Suppressor macrophage (primary cell): ENCODE measurements around the gene ADAMTS8.
"Not testable (repeated sequence)": the region's sequence is repeated elsewhere in the genome, so short reads cannot be mapped to it uniquely, and the experiment has no call there.

Experiments
- DNase-seq, 4 experiments: peaks; one replicate each; pipeline ENCODE4 v3.0.0-alpha.2; 2020 to 2022

Gene ADAMTS8

GRCh38 chr11:130438401-130439159, 10.2 kb upstream of the ADAMTS8 start:
- not testable (repeated sequence) for DNase-seq

GRCh38 chr11:130437848-130438247, 9.4 kb upstream of the ADAMTS8 start:
- DNase-seq, result no peak

GRCh38 chr11:130436171-130436570, 7.8 kb upstream of the ADAMTS8 start:
- DNase-seq, result no peak

GRCh38 chr11:130435671-130436070, 7.3 kb upstream of the ADAMTS8 start:
- DNase-seq, result no peak

GRCh38 chr11:130434521-130435223, 6.3 kb upstream of the ADAMTS8 start:
- DNase-seq, result peak; percentile 82 to 90 (median 87)

- DNase-seq, result no peak
These were observed 4.9 kb upstream of the ADAMTS8 start for GRCh38 chr11:130433357-130433756.

- DNase-seq, result no peak
These were observed 3.4 kb upstream of the ADAMTS8 start for GRCh38 chr11:130431801-130432200.

- DNase-seq, result peak; percentile 72 to 83 (median 78)
These were observed 2.9 kb upstream of the ADAMTS8 start for GRCh38 chr11:130431331-130431773.

- DNase-seq, result no peak
These were observed 1.6 kb upstream of the ADAMTS8 start for GRCh38 chr11:130429983-130430382.

- no peak for DNase-seq
These were observed 792 bp upstream of the ADAMTS8 start for GRCh38 chr11:130429120-130429681.

GRCh38 chr11:130427581-130428315, 661 bp downstream of the ADAMTS8 start:
- peak in 2 of 4 experiments; percentile 14 to 43 for DNase-seq

GRCh38 chr11:130426837-130427341, 1.5 kb downstream of the ADAMTS8 start:
- no peak for DNase-seq

- DNase-seq, result no peak
These were observed 2.1 kb downstream of the ADAMTS8 start for GRCh38 chr11:130426223-130426836.

- DNase-seq, result no peak
These were observed 3.3 kb downstream of the ADAMTS8 start for GRCh38 chr11:130425156-130425555.

- DNase-seq, result no peak
These were observed 3.7 kb downstream of the ADAMTS8 start for GRCh38 chr11:130424613-130425140.

- DNase-seq, result no peak
These were observed 4.8 kb downstream of the ADAMTS8 start for GRCh38 chr11:130423541-130424142.

GRCh38 chr11:130422251-130422995, 6.0 kb downstream of the ADAMTS8 start:
- no peak for DNase-seq

GRCh38 chr11:130421697-130422096, 6.7 kb downstream of the ADAMTS8 start:
- DNase-seq, result no peak

- DNase-seq, result no peak
These were observed 7.2 kb downstream of the ADAMTS8 start for GRCh38 chr11:130421199-130421585.

- DNase-seq, result peak; percentile 46 to 72 (median 64)
These were observed 7.8 kb downstream of the ADAMTS8 start for GRCh38 chr11:130420478-130421198.
